Lower lobe of right lung (tissue), 2 donors: Measurements from ENCODE around the gene BEAN1. TPM values are rescaled to one million over a fixed set of nuclear protein-coding genes. Genes with fewer than 3 reads are reported as not detected.

Source experiments
- ATAC-seq, 2 donors: fragments of 200-7000 bp; cut with Tn5 transposase; one replicate each; pipeline ENCODE4 v1.9.1; 2020 to 2022; ENCODE audit warnings: mild to moderate bottlenecking in 2 of 2, moderate library complexity in 2 of 2
- DNase-seq: peaks from one replicate; pipeline ENCODE4 v3.0.0-alpha.2; 2020
- H3K27ac ChIP-seq: fragments of 200-600 bp; one replicate; pipeline ENCODE4 v1.8.0; 2022
- H3K27me3 ChIP-seq: fragments of 200-600 bp; one replicate; pipeline ENCODE4 v1.8.0; 2022; ENCODE audit warnings: low read depth
- H3K36me3 ChIP-seq: fragments of 200-600 bp; one replicate; pipeline ENCODE4 v1.8.0; 2022; ENCODE audit warnings: mild to moderate bottlenecking
- H3K4me1 ChIP-seq: fragments of 200-600 bp; one replicate; pipeline ENCODE4 v1.8.0; 2022
- H3K4me3 ChIP-seq: fragments of 200-600 bp; one replicate; pipeline ENCODE4 v1.8.0; 2022; ENCODE audit warnings: mild to moderate bottlenecking
- H3K9me3 ChIP-seq: fragments of 200-600 bp; one replicate; pipeline ENCODE4 v1.8.0; 2022
- intact Hi-C: fragments of 100-400 bp; cut with DNase I; formaldehyde crosslinking; loops from one replicate; pipeline ENCODE4 v1.11.0; 2022
- total RNA-seq: library from RNA; stranded (reverse); fragmentation: NEBNext Ultra II Directional; extraction: Animal tissue kit (Norgen Biotek cat#: 25700); gene quantifications from one replicate; pipeline ENCODE4 v1.2.1, GENCODE V29; 2021
- TF ChIP-seq, protein P1 (sequence below): fragments of 200-600 bp; IDR thresholded peaks from one replicate; pipeline ENCODE4 v1.8.0; 2022; ENCODE audit warnings: antibody characterized with exemption, mild to moderate bottlenecking
- donor health status: DM: no; HTN: yes; CAD: no; lungs with severe emphysema.

The BEAN1 gene
- total RNA-seq, 1 donor from 2014 or later: 0.15 TPM

DNA sequence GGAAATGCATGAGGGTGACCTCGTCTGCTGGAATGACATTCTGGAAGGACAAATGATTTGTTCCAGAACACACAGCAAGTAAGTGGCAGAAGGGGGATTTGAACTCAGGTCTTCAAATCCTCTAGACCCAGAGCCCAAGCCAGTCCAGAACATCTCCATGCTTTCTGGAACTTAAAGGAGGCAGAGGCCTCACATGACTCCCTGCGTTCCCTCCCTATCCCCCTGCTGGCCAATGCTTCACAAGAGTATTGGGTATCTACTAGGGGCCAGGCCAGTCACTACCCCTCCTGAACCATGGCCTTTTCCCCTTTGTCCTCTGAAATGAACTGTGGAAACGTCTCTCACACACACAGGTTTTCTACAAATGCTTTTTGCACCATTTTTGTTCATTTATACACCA, 7.6 kb upstream of the BEAN1 start:
- H3K4me1 ChIP-seq: no peaks in the 10 kb centered on the region
- H3K9me3 ChIP-seq: no peaks in the 10 kb centered on the region
- no peak overlapping the region for H3K4me3 ChIP-seq
- ATAC-seq: no peak
- TF ChIP-seq, protein P1, sequence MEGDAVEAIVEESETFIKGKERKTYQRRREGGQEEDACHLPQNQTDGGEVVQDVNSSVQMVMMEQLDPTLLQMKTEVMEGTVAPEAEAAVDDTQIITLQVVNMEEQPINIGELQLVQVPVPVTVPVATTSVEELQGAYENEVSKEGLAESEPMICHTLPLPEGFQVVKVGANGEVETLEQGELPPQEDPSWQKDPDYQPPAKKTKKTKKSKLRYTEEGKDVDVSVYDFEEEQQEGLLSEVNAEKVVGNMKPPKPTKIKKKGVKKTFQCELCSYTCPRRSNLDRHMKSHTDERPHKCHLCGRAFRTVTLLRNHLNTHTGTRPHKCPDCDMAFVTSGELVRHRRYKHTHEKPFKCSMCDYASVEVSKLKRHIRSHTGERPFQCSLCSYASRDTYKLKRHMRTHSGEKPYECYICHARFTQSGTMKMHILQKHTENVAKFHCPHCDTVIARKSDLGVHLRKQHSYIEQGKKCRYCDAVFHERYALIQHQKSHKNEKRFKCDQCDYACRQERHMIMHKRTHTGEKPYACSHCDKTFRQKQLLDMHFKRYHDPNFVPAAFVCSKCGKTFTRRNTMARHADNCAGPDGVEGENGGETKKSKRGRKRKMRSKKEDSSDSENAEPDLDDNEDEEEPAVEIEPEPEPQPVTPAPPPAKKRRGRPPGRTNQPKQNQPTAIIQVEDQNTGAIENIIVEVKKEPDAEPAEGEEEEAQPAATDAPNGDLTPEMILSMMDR: no peak
- H3K27me3 ChIP-seq: peaks cover 8% of the 10 kb centered on the region
- no peak overlapping the region for H3K27ac ChIP-seq
- intact Hi-C loops: no loop called here
- no peak for DNase-seq
- no peaks in the 10 kb centered on the region for H3K36me3 ChIP-seq

DNA sequence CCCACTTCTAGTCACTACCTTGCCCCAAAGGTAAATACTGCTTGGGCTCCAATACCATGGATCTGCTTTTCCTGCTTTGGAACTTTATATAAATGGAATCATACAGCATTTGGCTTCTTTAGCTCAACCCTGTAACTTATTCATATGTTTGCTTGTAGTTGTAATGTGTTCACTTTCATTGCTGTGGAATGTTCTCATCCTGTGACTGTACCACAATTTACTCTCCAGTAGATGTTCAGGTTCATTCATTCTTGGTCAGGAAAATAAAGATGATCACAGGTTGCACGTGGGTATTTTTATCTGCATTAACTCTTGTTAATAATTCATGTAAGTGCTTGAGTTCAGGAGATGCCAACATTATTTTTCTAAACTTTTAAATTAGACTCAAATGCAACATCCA, 6.7 kb upstream of the BEAN1 start:
- TF ChIP-seq, protein P1: no peak
- Histone ChIP-seq H3K36me3 (no peaks in the 10 kb centered on the region), H3K9me3 (no peaks in the 10 kb centered on the region), H3K4me3 (no peak overlapping the region), H3K4me1 (no peaks in the 10 kb centered on the region), H3K27me3 (peaks cover 8% of the 10 kb centered on the region), H3K27ac (no peak overlapping the region)
- DNase-seq: no peak
- no peak for ATAC-seq
- intact Hi-C loops: no loop called here

DNA sequence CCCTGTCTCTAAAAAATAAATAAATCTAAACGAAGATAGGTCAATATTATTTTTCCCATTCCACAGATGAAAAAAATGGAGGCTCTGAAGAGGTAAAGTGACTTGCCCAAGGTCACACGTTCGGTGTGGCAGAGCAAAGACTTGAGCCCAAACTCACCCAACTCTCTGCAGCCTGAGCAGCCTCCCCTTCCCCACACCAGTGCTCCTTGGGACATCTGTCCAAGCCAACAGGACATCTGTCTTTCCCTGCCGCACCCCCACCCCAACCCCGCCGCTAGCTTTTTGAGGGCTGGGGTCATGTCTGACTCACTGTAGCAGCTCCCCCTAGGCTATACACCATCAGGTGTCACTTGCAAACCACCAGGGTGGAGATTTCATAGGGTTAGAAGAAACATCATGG, 5.2 kb upstream of the BEAN1 start:
- ATAC-seq: no peak

DNA sequence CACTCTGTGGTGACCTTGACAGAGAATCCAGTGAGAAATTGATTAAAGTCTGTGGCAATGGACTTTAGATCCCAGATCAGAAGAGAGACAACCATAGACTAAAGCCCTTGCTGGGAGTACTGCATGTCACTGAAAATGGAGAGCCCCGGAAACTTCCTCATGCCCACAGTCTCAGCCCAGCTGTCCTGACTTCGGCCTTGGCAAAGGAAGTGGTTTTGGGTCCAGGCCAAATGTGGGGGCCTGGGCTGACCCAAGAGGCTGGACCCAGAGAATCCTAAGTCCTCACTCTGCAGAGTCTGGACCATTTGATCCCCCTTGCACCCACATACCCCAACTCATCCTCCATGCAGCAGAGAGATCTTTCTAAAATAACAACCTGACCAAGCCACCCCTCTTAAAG, 4.7 kb upstream of the BEAN1 start:
- TF ChIP-seq, protein P1: no peak

More for the DNA sequence above, 5.2 kb upstream of the BEAN1 start:
- H3K9me3 ChIP-seq: no peaks in the 10 kb centered on the region
- peaks cover 7% of the 10 kb centered on the region for H3K4me1 ChIP-seq
- no peak overlapping the region for H3K4me3 ChIP-seq
- TF ChIP-seq, protein P1: no peak
- no peaks in the 10 kb centered on the region for H3K36me3 ChIP-seq
- no peak for DNase-seq
- no peak overlapping the region for H3K27ac ChIP-seq
- intact Hi-C loops: no loop called here
- H3K27me3 ChIP-seq: peaks cover 16% of the 10 kb centered on the region

DNA sequence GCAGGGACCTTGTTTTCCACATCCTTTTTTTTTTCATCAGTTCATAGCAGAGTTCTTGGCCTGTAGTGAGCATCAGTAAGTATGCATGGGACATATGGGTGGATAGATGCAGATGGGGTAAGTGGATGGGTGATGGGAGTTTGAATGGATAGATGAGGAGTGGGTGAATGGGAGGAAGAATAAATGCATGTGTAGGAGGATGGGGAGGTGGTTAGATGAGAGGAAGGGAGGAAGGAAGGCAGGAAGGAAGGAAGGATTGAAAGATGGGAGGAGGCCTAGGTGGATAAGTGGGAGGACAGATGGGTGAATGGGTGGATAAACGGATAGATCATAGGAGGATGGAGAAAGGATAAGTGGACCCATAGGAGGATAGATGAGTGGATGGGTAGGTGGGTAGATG, 3.9 kb upstream of the BEAN1 start:
- H3K27ac ChIP-seq: no peak overlapping the region
- no peaks in the 10 kb centered on the region for H3K9me3 ChIP-seq
- DNase-seq (no peak), ATAC-seq (no peak)
- intact Hi-C loops: no loop called here
- peaks cover 15% of the 10 kb centered on the region for H3K4me1 ChIP-seq
- no peak overlapping the region for H3K4me3 ChIP-seq
- H3K36me3 ChIP-seq: no peaks in the 10 kb centered on the region
- H3K27me3 ChIP-seq: peaks cover 26% of the 10 kb centered on the region
- TF ChIP-seq, protein P1: no peak

More for the DNA sequence above, 4.7 kb upstream of the BEAN1 start:
- Histone ChIP-seq H3K4me3 (no peak overlapping the region), H3K27me3 (peaks cover 18% of the 10 kb centered on the region), H3K9me3 (no peaks in the 10 kb centered on the region), H3K36me3 (no peaks in the 10 kb centered on the region), H3K4me1 (peaks cover 8% of the 10 kb centered on the region), H3K27ac (no peak overlapping the region)
- ATAC-seq (no peak), DNase-seq (no peak)
- intact Hi-C loops: no loop called here

DNA sequence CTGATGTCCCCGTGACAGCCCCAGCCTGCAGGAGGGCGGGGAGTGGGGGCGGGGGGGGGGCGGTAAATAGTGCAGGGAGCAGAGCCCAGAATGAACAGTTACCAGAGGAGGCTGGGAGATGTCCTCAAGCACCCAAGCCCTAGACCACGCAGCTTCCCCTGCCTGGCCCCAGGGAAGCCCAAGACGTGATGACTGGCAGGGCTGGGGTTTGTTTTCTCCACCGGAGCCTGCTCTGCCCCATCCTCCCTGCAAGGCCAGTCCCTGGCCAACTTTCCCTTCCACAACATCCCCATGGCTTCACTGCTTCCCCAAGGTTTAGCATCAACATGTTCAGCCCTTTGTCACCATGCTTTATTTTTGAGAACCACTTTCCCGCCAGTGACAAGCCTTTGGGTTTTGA, 1.4 kb upstream of the BEAN1 start:
- Histone ChIP-seq H3K27me3 (peaks cover 38% of the 10 kb centered on the region), H3K9me3 (no peaks in the 10 kb centered on the region), H3K4me1 (peaks cover 15% of the 10 kb centered on the region), H3K36me3 (no peaks in the 10 kb centered on the region), H3K4me3 (no peak overlapping the region), H3K27ac (no peak overlapping the region)
- no peak for ATAC-seq
- TF ChIP-seq, protein P1: no peak
- intact Hi-C loops: no loop called here
- DNase-seq: no peak
